H9 (cell line): ENCODE measurements around the gene BTRC. TPM values are rescaled to one million over a fixed set of nuclear protein-coding genes. Genes with fewer than 3 reads are reported as not detected.

Experiments
- DNase-seq: peaks from one replicate; pipeline ENCODE4 v3.0.0-alpha.2; 2017
- H2AFZ ChIP-seq: one replicate; pipeline ENCODE4 v1.6.1; 2013; ENCODE audit warnings: mild to moderate bottlenecking, low read length, control low read depth, moderate library complexity
- H2AK5ac ChIP-seq: 2 replicates; pipeline ENCODE4 v1.6.1; 2013; ENCODE audit warnings: low read length, control low read depth, mixed read lengths; ENCODE audit not compliant: insufficient read length
- H2BK120ac ChIP-seq: one replicate; pipeline ENCODE4 v1.6.1; 2013; ENCODE audit warnings: low read depth, mild to moderate bottlenecking, low read length, control low read depth, inconsistent platforms; ENCODE audit not compliant: poor library complexity, severe bottlenecking
- H2BK12ac ChIP-seq: 2 replicates; pipeline ENCODE4 v1.6.1; 2013; ENCODE audit warnings: low read length, control low read depth, mixed read lengths, low read depth; ENCODE audit not compliant: insufficient read length
- H2BK15ac ChIP-seq: 2 replicates; pipeline ENCODE4 v1.6.1; 2013; ENCODE audit warnings: low read depth, low read length, control low read depth
- H2BK20ac ChIP-seq: one replicate; pipeline ENCODE4 v1.6.1; 2013; ENCODE audit warnings: low read depth, mild to moderate bottlenecking, low read length, control low read depth, inconsistent platforms; ENCODE audit not compliant: poor library complexity, severe bottlenecking
- H2BK5ac ChIP-seq: 2 replicates; pipeline ENCODE4 v1.6.1; 2013; ENCODE audit warnings: low read length, control low read depth, mixed read lengths; ENCODE audit not compliant: insufficient read length
- H3K14ac ChIP-seq: 2 replicates; pipeline ENCODE4 v1.6.1; 2013; ENCODE audit warnings: low read length, control low read depth; ENCODE audit not compliant: insufficient read depth
- H3K18ac ChIP-seq: 2 replicates; pipeline ENCODE4 v1.6.1; 2013; ENCODE audit warnings: low read depth, mild to moderate bottlenecking, mixed read lengths, low read length, control low read depth; ENCODE audit not compliant: insufficient read length
- H3K23ac ChIP-seq: 2 replicates; pipeline ENCODE4 v1.6.1; 2013; ENCODE audit warnings: low read length, control low read depth, mixed read lengths, low read depth; ENCODE audit not compliant: insufficient read length
- H3K23me2 ChIP-seq: 2 replicates; pipeline ENCODE4 v1.6.1; 2013; ENCODE audit warnings: low read depth, mild to moderate bottlenecking, mixed read lengths, low read length, control low read depth; ENCODE audit not compliant: insufficient read length, poor library complexity, severe bottlenecking
- H3K27ac ChIP-seq: 2 replicates; pipeline ENCODE4 v1.5.1; 2013; ENCODE audit warnings: low read length, control low read depth, mixed read lengths, low read depth; ENCODE audit not compliant: insufficient read length
- H3K27me3 ChIP-seq: 2 replicates; pipeline ENCODE4 v1.6.1; 2013; ENCODE audit warnings: low read length, control low read depth, inconsistent platforms; ENCODE audit not compliant: insufficient read depth
- H3K4ac ChIP-seq: 2 replicates; pipeline ENCODE4 v1.6.1; 2013; ENCODE audit warnings: low read depth, mild to moderate bottlenecking, control low read depth, inconsistent platforms, low read length, moderate library complexity
- H3K4me1 ChIP-seq: 2 replicates; pipeline ENCODE4 v1.6.1; 2013; ENCODE audit warnings: low read length, control low read depth, inconsistent platforms; ENCODE audit not compliant: insufficient read depth
- H3K4me2 ChIP-seq: 2 replicates; pipeline ENCODE4 v1.6.1; 2013; ENCODE audit warnings: low read length, control low read depth, mixed read lengths; ENCODE audit not compliant: insufficient read length, insufficient read depth
- H3K56ac ChIP-seq: 2 replicates; pipeline ENCODE4 v1.6.1; 2013; ENCODE audit warnings: low read depth, mild to moderate bottlenecking, mixed read lengths, low read length, control low read depth; ENCODE audit not compliant: insufficient read length
- H3K79me1 ChIP-seq: 2 replicates; pipeline ENCODE4 v1.6.1; 2013; ENCODE audit warnings: low read depth, mild to moderate bottlenecking, moderate library complexity, low read length, control low read depth, inconsistent platforms; ENCODE audit not compliant: insufficient read depth, poor library complexity, severe bottlenecking
- H3K79me2 ChIP-seq: 2 replicates; pipeline ENCODE4 v1.6.1; 2013; ENCODE audit warnings: low read length, control low read depth, inconsistent platforms; ENCODE audit not compliant: insufficient read depth
- H3K9ac ChIP-seq: 2 replicates; pipeline ENCODE4 v1.6.1; 2013; ENCODE audit warnings: low read length, control low read depth, mixed read lengths; ENCODE audit not compliant: insufficient read length; ENCODE audit errors: extremely low read depth
- H3K9me3 ChIP-seq: one replicate; pipeline ENCODE4 v1.6.1; 2013; ENCODE audit warnings: low read depth, low read length, inconsistent platforms; ENCODE audit not compliant: control insufficient read depth
- H3T11ph ChIP-seq: one replicate; pipeline ENCODE4 v1.6.1; 2013; ENCODE audit warnings: mild to moderate bottlenecking, low read length, control low read depth, inconsistent platforms
- H4K20me1 ChIP-seq: one replicate; pipeline ENCODE4 v1.6.1; 2013; ENCODE audit not compliant: control insufficient read depth, insufficient read length, insufficient read depth
- H4K5ac ChIP-seq: 2 replicates; pipeline ENCODE4 v1.6.1; 2013; ENCODE audit warnings: low read depth, mild to moderate bottlenecking, mixed read lengths, low read length, control low read depth; ENCODE audit not compliant: insufficient read length
- H4K8ac ChIP-seq: replicated peaks from 2 replicates; pipeline ENCODE4 v1.6.1; 2013; ENCODE audit warnings: low read length, control low read depth, mixed read lengths, low read depth; ENCODE audit not compliant: insufficient read length
- H4K91ac ChIP-seq: 2 replicates; pipeline ENCODE4 v1.6.1; 2013; ENCODE audit warnings: low read depth, mild to moderate bottlenecking, moderate library complexity, mixed read lengths, low read length, control low read depth; ENCODE audit not compliant: insufficient read length
- H3K27ac Mint-ChIP-seq, 3 experiments: 2 replicates in 2 of 3; 3 replicates in 1 of 3; pipeline ENCODE4 v1.8.0; 2020 to 2021; ENCODE audit warnings: mixed read lengths in 3 of 3, mild to moderate bottlenecking in 1 of 3, moderate library complexity in 1 of 3
- H3K27me3 Mint-ChIP-seq: 2 replicates; pipeline ENCODE4 v1.8.0; 2021; ENCODE audit warnings: low read depth, mild to moderate bottlenecking, moderate library complexity, mixed read lengths
- H3K36me3 Mint-ChIP-seq, 3 experiments: 2 replicates in 2 of 3; 3 replicates in 1 of 3; pipeline ENCODE4 v1.8.0; 2020 to 2021; ENCODE audit warnings: low read depth in 3 of 3, mixed read lengths in 3 of 3; ENCODE audit not compliant: insufficient read depth in 1 of 3
- H3K4me1 Mint-ChIP-seq, 2 experiments: 2 replicates each; pipeline ENCODE4 v1.8.0; 2020; ENCODE audit warnings: mixed read lengths in 2 of 2
- H3K4me3 Mint-ChIP-seq, 2 experiments: 2 replicates in 1 of 2; 3 replicates in 1 of 2; pipeline ENCODE4 v1.8.0; 2020 to 2021; ENCODE audit warnings: mild to moderate bottlenecking in 2 of 2, mixed read lengths in 2 of 2, moderate library complexity in 1 of 2
- H3K9me3 Mint-ChIP-seq, 2 experiments: 2 replicates in 1 of 2; 3 replicates in 1 of 2; pipeline ENCODE4 v1.8.0; 2020; ENCODE audit warnings: mild to moderate bottlenecking in 2 of 2, mixed read lengths in 2 of 2, moderate library complexity in 1 of 2
- total RNA-seq: library from RNA; stranded (reverse); gene quantifications from 2 replicates; pipeline ENCODE4 v1.2.1, GENCODE V29; 2021
- TF ChIP-seq, protein P1 (sequence below): fragments of 200-600 bp; sonication (generic); conservative IDR thresholded peaks from 3 replicates; pipeline ENCODE4 v1.8.0; 2021; ENCODE audit warnings: antibody characterized with exemption, mild to moderate bottlenecking

The BTRC gene
- total RNA-seq, 1 experiment from 2014 or later, result 24.2 TPM

GRCh38 chr10:101507828-101508227, 153.9 kb downstream of the BTRC start:
- Mint-ChIP-seq H3K4me3 (no peak overlapping the region), H3K36me3 (no peaks in the 10 kb centered on the region; a peak in 1 of 7 replicates), H3K27ac (no peak overlapping the region), H3K27me3 (no peaks in the 10 kb centered on the region; the same call in 1 of the 2 replicates), H3K9me3 (no peaks in the 10 kb centered on the region), H3K4me1 (peaks cover 0 to 6% of the 10 kb centered on the region in 2 experiments; a peak in 2 of 4 replicates)
- no peak overlapping the region for H4K8ac ChIP-seq
- no peak overlapping the region for H3K18ac ChIP-seq
- H3T11ph ChIP-seq, result no peak overlapping the region
- no peak overlapping the region for H3K9ac ChIP-seq
- H2BK20ac ChIP-seq, result no peak overlapping the region
- H3K27me3 ChIP-seq, result no peaks in the 10 kb centered on the region; the same call in 1 of the 2 replicates
- H3K27ac ChIP-seq, result no peak overlapping the region
- no peaks in the 10 kb centered on the region for H3K23me2 ChIP-seq
- H3K56ac ChIP-seq, result no peak overlapping the region
- H4K20me1 ChIP-seq, result no peaks in the 10 kb centered on the region
- H4K5ac ChIP-seq, result no peak overlapping the region
- H2BK12ac ChIP-seq, result no peak overlapping the region
- H3K23ac ChIP-seq, result no peak overlapping the region
- no peak overlapping the region for H2BK15ac ChIP-seq
- no peaks in the 10 kb centered on the region for H3K79me2 ChIP-seq
- no peak overlapping the region for H2BK120ac ChIP-seq
- DNase-seq, result no peak
- H3K9me3 ChIP-seq, result no peaks in the 10 kb centered on the region
- H2AK5ac ChIP-seq, result no peak overlapping the region
- H3K4me2 ChIP-seq, result no peak overlapping the region
- no peak overlapping the region for H3K4ac ChIP-seq
- H3K79me1 ChIP-seq, result no peaks in the 10 kb centered on the region
- H4K91ac ChIP-seq, result no peak overlapping the region
- TF ChIP-seq, protein P1, sequence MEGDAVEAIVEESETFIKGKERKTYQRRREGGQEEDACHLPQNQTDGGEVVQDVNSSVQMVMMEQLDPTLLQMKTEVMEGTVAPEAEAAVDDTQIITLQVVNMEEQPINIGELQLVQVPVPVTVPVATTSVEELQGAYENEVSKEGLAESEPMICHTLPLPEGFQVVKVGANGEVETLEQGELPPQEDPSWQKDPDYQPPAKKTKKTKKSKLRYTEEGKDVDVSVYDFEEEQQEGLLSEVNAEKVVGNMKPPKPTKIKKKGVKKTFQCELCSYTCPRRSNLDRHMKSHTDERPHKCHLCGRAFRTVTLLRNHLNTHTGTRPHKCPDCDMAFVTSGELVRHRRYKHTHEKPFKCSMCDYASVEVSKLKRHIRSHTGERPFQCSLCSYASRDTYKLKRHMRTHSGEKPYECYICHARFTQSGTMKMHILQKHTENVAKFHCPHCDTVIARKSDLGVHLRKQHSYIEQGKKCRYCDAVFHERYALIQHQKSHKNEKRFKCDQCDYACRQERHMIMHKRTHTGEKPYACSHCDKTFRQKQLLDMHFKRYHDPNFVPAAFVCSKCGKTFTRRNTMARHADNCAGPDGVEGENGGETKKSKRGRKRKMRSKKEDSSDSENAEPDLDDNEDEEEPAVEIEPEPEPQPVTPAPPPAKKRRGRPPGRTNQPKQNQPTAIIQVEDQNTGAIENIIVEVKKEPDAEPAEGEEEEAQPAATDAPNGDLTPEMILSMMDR, result no peak
- no peaks in the 10 kb centered on the region; the same call in 1 of the 2 replicates for H3K4me1 ChIP-seq
- no peak overlapping the region for H3K14ac ChIP-seq
- H2BK5ac ChIP-seq, result no peak overlapping the region
- H2AFZ ChIP-seq, result no peak overlapping the region
